HEK293 (cell line): ENCODE data around the gene JAM2.

Experiments used
- CTCF ChIA-PET: fragments of 350-600 bp; formaldehyde crosslinking; extraction: SDS; loops from one replicate; lab custom pipeline; 2021; ENCODE audit warnings: antibody characterized with exemption; lab: Yijun Ruan, JAX
- POLR2A ChIA-PET: fragments of 300-600 bp; formaldehyde crosslinking; extraction: SDS; loops from one replicate; lab custom pipeline; 2020; ENCODE audit warnings: antibody characterized with exemption, inconsistent platforms; lab: Yijun Ruan, JAX
- H3K27ac ChIP-seq: fragments of 200-500 bp; sonication (Bioruptor generic); 2 replicates; pipeline ENCODE4 v1.5.1; 2014; ENCODE audit warnings: low read depth, low read length, control low read depth, inconsistent platforms; ENCODE audit errors: extremely low read depth
- H3K36me3 ChIP-seq, 2 experiments: fragments of 200-500 bp in 1 of 2; sonication (Bioruptor generic) in 1 of 2; 1 replicate in 1 of 2; 2 replicates in 1 of 2; pipeline ENCODE4 v1.5.1; 2014 to 2017; ENCODE audit warnings: inconsistent platforms in 2 of 2, low read length in 2 of 2; ENCODE audit not compliant: control insufficient read depth in 2 of 2, insufficient read depth in 1 of 2
- H3K4me1 ChIP-seq: fragments of 200-500 bp; sonication (Bioruptor generic); 2 replicates; pipeline ENCODE4 v1.5.1; 2014; ENCODE audit warnings: mild to moderate bottlenecking, low read length, inconsistent platforms; ENCODE audit not compliant: control insufficient read depth, insufficient read depth
- H3K4me3 ChIP-seq: 2 replicates; pipeline ENCODE4 v1.5.1; 2011; ENCODE audit warnings: low read depth, mild to moderate bottlenecking, control low read depth, low read length, moderate library complexity
- H3K9me3 ChIP-seq: fragments of 200-500 bp; sonication (Bioruptor generic); 2 replicates; pipeline ENCODE4 v1.5.1; 2014; ENCODE audit warnings: low read depth, low read length, inconsistent platforms; ENCODE audit not compliant: control insufficient read depth, insufficient read depth
- HOXD13 ChIP-seq: sonication (generic); formaldehyde crosslinking; IDR thresholded peaks from 2 replicates; pipeline ENCODE4 v1.8.0; 2022; ENCODE audit warnings: missing genetic modification reagents, borderline replicate concordance
- MZF1 ChIP-seq: fragments of 450-650 bp; formaldehyde crosslinking; IDR thresholded peaks from 2 replicates; pipeline ENCODE4 v1.5.1; 2017; ENCODE audit warnings: missing biosample characterization, missing genetic modification characterization, borderline replicate concordance
- PRDM4 ChIP-seq: fragments of 450-650 bp; formaldehyde crosslinking; IDR thresholded peaks from 2 replicates; pipeline ENCODE4 v1.5.1; 2017; ENCODE audit warnings: missing biosample characterization, missing genetic modification characterization
- ZBTB17 ChIP-seq: fragments of 450-650 bp; formaldehyde crosslinking; IDR thresholded peaks from 2 replicates; pipeline ENCODE4 v1.5.1; 2016; ENCODE audit warnings: missing biosample characterization, missing genetic modification characterization
- ZNF223 ChIP-seq: fragments of 450-650 bp; formaldehyde crosslinking; IDR thresholded peaks from 2 replicates; pipeline ENCODE4 v1.5.1; 2016; ENCODE audit warnings: missing biosample characterization, missing genetic modification characterization
- ZNF266 ChIP-seq: fragments of 450-650 bp; formaldehyde crosslinking; IDR thresholded peaks from 2 replicates; pipeline ENCODE4 v1.5.1; 2016; ENCODE audit warnings: missing biosample characterization, missing genetic modification characterization, low read depth
- ZNF280C ChIP-seq: fragments of 450-650 bp; formaldehyde crosslinking; IDR thresholded peaks from 2 replicates; pipeline ENCODE4 v1.5.1; 2016; ENCODE audit warnings: missing biosample characterization, missing genetic modification characterization
- ZNF391 ChIP-seq: fragments of 450-650 bp; formaldehyde crosslinking; IDR thresholded peaks from 2 replicates; pipeline ENCODE4 v1.5.1; 2016; ENCODE audit warnings: low read depth, missing biosample characterization, missing genetic modification characterization, borderline replicate concordance
- ZNF426 ChIP-seq: fragments of 450-650 bp; formaldehyde crosslinking; IDR thresholded peaks from 2 replicates; pipeline ENCODE4 v1.5.1; 2017; ENCODE audit warnings: missing biosample characterization, missing genetic modification characterization, mild to moderate bottlenecking, inconsistent platforms, moderate library complexity
- ZNF518A ChIP-seq: fragments of 450-650 bp; formaldehyde crosslinking; conservative IDR thresholded peaks from 2 replicates; pipeline ENCODE4 v1.5.1; 2016; ENCODE audit warnings: low read depth, missing biosample characterization, missing genetic modification characterization
- ZNF626 ChIP-seq: fragments of 450-650 bp; sonication (Bioruptor Pico); formaldehyde crosslinking; IDR thresholded peaks from 2 replicates; pipeline ENCODE4 v1.5.1; 2018; ENCODE audit warnings: missing biosample characterization, missing genetic modification characterization, inconsistent platforms
- ZNF654 ChIP-seq: fragments of 450-650 bp; formaldehyde crosslinking; IDR thresholded peaks from 2 replicates; pipeline ENCODE4 v1.5.1; 2016; ENCODE audit warnings: low read depth, missing biosample characterization, missing genetic modification characterization
- ZNF692 ChIP-seq: fragments of 450-650 bp; formaldehyde crosslinking; IDR thresholded peaks from 2 replicates; pipeline ENCODE4 v1.5.1; 2016; ENCODE audit warnings: missing biosample characterization, missing genetic modification characterization
- ZNF704 ChIP-seq: fragments of 450-650 bp; formaldehyde crosslinking; IDR thresholded peaks from 2 replicates; pipeline ENCODE4 v1.5.1; 2016; ENCODE audit warnings: missing biosample characterization, missing genetic modification characterization
- TF ChIP-seq, protein P1 (sequence below): fragments of 450-650 bp; formaldehyde crosslinking; IDR thresholded peaks from 2 replicates; pipeline ENCODE4 v1.5.1; 2016; ENCODE audit warnings: missing biosample characterization, missing genetic modification characterization
- TF ChIP-seq, protein P2 (sequence below): fragments of 450-650 bp; formaldehyde crosslinking; IDR thresholded peaks from 2 replicates; pipeline ENCODE4; 2016; ENCODE audit warnings: missing biosample characterization, missing genetic modification characterization
- TF ChIP-seq, protein P3 (sequence below): fragments of 450-650 bp; formaldehyde crosslinking; IDR thresholded peaks from 2 replicates; pipeline ENCODE4 v1.5.1; 2016; ENCODE audit warnings: missing biosample characterization, missing genetic modification characterization

The JAM2 gene

DNA sequence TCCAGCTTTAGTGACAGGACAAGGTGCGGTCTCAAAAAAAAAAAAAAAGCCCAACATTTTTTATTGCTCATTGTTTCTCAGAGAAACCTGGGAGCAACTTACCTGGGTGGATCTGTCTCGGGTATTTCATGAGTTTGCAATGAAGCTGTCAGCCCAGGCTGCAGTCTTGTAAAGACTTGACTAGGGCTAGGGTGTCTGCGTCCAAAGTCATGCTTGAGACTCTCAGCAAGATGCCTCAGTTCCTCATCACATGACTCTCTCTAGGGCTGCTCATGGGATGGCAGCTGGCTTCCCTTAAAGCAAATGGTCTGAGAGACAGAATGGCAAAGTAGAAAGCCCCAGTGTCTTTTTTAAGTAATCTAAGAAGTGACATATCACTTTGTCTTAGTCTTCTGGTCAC, 103.8 kb downstream of the JAM2 start (continued):
- TF ChIP-seq ZNF518A (no peak), ZNF626 (tag by site-specific recombination) (no peak), ZNF223 (tag by site-specific recombination) (no peak)
- TF ChIP-seq, all 188 proteins: peak for 0

- Histone ChIP-seq H3K9me3 (no peaks in the 10 kb centered on the region), H3K4me1 (no peaks in the 10 kb centered on the region), H3K4me3 (no peak overlapping the region), H3K36me3 (peaks cover 38 to 44% of the 10 kb centered on the region in 2 experiments), H3K27ac (no peak overlapping the region)
- POLR2A ChIA-PET, result no interaction called here
- TF ChIP-seq ZNF426 (no peak), ZNF626 (tag by site-specific recombination) (no peak), ZNF391 (tag by site-specific recombination) (no peak), MZF1 (tag by site-specific recombination) (no peak), HOXD13 (CRISPR knock-in tag) (no peak), ZNF704 (tag by site-specific recombination) (no peak), PRDM4 (tag by site-specific recombination) (no peak), ZBTB17 (tag by site-specific recombination) (no peak), ZNF280C (tag by site-specific recombination) (no peak), ZNF692 (tag by site-specific recombination) (no peak), ZNF654 (tag by site-specific recombination) (no peak), ZNF266 (tag by site-specific recombination) (no peak)
- TF ChIP-seq, protein P1, sequence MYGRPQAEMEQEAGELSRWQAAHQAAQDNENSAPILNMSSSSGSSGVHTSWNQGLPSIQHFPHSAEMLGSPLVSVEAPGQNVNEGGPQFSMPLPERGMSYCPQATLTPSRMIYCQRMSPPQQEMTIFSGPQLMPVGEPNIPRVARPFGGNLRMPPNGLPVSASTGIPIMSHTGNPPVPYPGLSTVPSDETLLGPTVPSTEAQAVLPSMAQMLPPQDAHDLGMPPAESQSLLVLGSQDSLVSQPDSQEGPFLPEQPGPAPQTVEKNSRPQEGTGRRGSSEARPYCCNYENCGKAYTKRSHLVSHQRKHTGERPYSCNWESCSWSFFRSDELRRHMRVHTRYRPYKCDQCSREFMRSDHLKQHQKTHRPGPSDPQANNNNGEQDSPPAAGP (tag by site-specific recombination), result no peak
- TF ChIP-seq, protein P2, sequence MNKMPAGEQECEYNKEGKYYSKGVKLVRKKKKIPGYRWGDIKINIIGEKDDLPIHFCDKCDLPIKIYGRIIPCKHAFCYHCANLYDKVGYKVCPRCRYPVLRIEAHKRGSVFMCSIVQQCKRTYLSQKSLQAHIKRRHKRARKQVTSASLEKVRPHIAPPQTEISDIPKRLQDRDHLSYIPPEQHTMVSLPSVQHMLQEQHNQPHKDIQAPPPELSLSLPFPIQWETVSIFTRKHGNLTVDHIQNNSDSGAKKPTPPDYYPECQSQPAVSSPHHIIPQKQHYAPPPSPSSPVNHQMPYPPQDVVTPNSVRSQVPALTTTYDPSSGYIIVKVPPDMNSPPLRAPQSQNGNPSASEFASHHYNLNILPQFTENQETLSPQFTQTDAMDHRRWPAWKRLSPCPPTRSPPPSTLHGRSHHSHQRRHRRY (tag by site-specific recombination), result no peak
- TF ChIP-seq, protein P3, sequence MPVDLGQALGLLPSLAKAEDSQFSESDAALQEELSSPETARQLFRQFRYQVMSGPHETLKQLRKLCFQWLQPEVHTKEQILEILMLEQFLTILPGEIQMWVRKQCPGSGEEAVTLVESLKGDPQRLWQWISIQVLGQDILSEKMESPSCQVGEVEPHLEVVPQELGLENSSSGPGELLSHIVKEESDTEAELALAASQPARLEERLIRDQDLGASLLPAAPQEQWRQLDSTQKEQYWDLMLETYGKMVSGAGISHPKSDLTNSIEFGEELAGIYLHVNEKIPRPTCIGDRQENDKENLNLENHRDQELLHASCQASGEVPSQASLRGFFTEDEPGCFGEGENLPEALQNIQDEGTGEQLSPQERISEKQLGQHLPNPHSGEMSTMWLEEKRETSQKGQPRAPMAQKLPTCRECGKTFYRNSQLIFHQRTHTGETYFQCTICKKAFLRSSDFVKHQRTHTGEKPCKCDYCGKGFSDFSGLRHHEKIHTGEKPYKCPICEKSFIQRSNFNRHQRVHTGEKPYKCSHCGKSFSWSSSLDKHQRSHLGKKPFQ (tag by site-specific recombination), result no peak
- CTCF ChIA-PET, result interaction anchor here (0.6 to 1.7 kb wide), 3 partner anchors 11 to 137 kb away, joined by 3 to 4 read pairs (median 4); no protein-coding TSS in a partner anchor
Measured at GRCh38 chr21:25744854-25745253, 105.8 kb downstream of the JAM2 start.
